BLaER1 (cell line): ENCODE measurements around the gene DNAJA3.

Experiments used
- H3K27ac ChIP-seq: shearing (Covaris generic); formaldehyde crosslinking; 2 replicates; pipeline ENCODE4 v1.8.1; 2022
- H3K27me3 ChIP-seq: shearing (Covaris generic); formaldehyde crosslinking; 2 replicates; pipeline ENCODE4 v1.8.1; 2022
- H3K36me3 ChIP-seq: shearing (Covaris generic); formaldehyde crosslinking; 2 replicates; pipeline ENCODE4 v1.8.1; 2022
- H3K4me1 ChIP-seq: shearing (Covaris generic); formaldehyde crosslinking; 2 replicates; pipeline ENCODE4 v1.8.1; 2022
- H3K4me2 ChIP-seq: shearing (Covaris generic); formaldehyde crosslinking; 2 replicates; pipeline ENCODE4 v1.8.1; 2022
- H3K4me3 ChIP-seq: shearing (Covaris generic); formaldehyde crosslinking; 2 replicates; pipeline ENCODE4 v1.8.1; 2022
- H3K9ac ChIP-seq: shearing (Covaris generic); formaldehyde crosslinking; 2 replicates; pipeline ENCODE4 v1.8.1; 2022
- H3K9me3 ChIP-seq: shearing (Covaris generic); formaldehyde crosslinking; 2 replicates; pipeline ENCODE4 v1.8.1; 2022
- H4K20me1 ChIP-seq: shearing (Covaris generic); formaldehyde crosslinking; 2 replicates; pipeline ENCODE4 v1.8.1; 2022
- Cebpa-rat ChIP-seq: shearing (Covaris generic); IDR thresholded peaks from 2 replicates; pipeline ENCODE4 v1.8.1; 2022

DNAJA3 gene

GRCh38 chr16:4454623-4455022 is 29.0 kb downstream of the DNAJA3 start:
- Histone ChIP-seq H3K9ac (no peak overlapping the region), H3K4me1 (peaks cover 22% of the 10 kb centered on the region), H3K27me3 (no peaks in the 10 kb centered on the region), H3K9me3 (no peaks in the 10 kb centered on the region), H3K36me3 (peaks cover 100% of the 10 kb centered on the region), H3K27ac (no peak overlapping the region), H3K4me2 (no peak overlapping the region), H4K20me1 (peaks cover 87% of the 10 kb centered on the region), H3K4me3 (no peak overlapping the region)
- TF ChIP-seq Cebpa-rat = no peak

DNA sequence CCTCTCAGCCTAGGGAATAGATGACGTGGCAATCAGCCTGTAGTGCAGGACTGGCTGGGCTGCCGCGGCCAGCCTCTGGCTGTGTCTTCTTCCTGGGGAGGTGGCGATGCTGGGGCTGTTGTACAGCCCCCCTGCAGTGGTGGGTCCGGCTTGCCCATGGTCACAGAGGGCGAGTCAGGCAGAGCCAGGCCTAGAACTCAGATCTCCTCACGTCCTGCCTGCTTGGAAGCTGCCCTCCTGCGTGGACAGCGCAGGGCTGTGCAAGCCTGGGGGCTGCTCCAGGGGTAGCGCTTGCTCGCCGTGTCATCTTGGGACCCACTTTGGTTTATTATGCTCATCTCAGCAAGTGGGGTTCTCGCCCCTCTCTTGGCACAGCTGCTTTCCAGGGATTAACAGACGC is 29.4 kb downstream of the DNAJA3 start:
- Histone ChIP-seq H3K27ac (no peak overlapping the region), H3K36me3 (peaks cover 100% of the 10 kb centered on the region), H3K9ac (no peak overlapping the region), H3K9me3 (no peaks in the 10 kb centered on the region), H4K20me1 (peaks cover 82% of the 10 kb centered on the region), H3K4me1 (peaks cover 24% of the 10 kb centered on the region), H3K4me2 (no peak overlapping the region), H3K27me3 (no peaks in the 10 kb centered on the region), H3K4me3 (no peak overlapping the region)
- TF ChIP-seq Cebpa-rat = no peak

GRCh38 chr16:4455951-4456350 is 30.3 kb downstream of the DNAJA3 start:
- no peak overlapping the region for H3K4me2 ChIP-seq
- H3K9me3 ChIP-seq = no peaks in the 10 kb centered on the region
- H3K27ac ChIP-seq = 0 out of 2 replicates have a peak overlapping the region, but pooled peaks have one; percentile 16
- peaks cover 73% of the 10 kb centered on the region for H4K20me1 ChIP-seq
- no peak for TF ChIP-seq Cebpa-rat
- H3K4me1 ChIP-seq = peaks cover 24% of the 10 kb centered on the region
- no peak overlapping the region for H3K9ac ChIP-seq
- H3K36me3 ChIP-seq = peaks cover 100% of the 10 kb centered on the region
- H3K27me3 ChIP-seq = no peaks in the 10 kb centered on the region
- H3K4me3 ChIP-seq = no peak overlapping the region

- no peak overlapping the region for H3K4me3 ChIP-seq
- H3K36me3 ChIP-seq = peaks cover 100% of the 10 kb centered on the region
- no peak overlapping the region for H3K27ac ChIP-seq
- H3K9me3 ChIP-seq = no peaks in the 10 kb centered on the region
- no peak overlapping the region for H3K4me2 ChIP-seq
- H3K4me1 ChIP-seq = peaks cover 15% of the 10 kb centered on the region
- no peaks in the 10 kb centered on the region for H3K27me3 ChIP-seq
- H4K20me1 ChIP-seq = peaks cover 47% of the 10 kb centered on the region
- H3K9ac ChIP-seq = no peak overlapping the region
- TF ChIP-seq Cebpa-rat = no peak
Measured at GRCh38 chr16:4460936-4461249, 35.2 kb downstream of the DNAJA3 start.

DNA sequence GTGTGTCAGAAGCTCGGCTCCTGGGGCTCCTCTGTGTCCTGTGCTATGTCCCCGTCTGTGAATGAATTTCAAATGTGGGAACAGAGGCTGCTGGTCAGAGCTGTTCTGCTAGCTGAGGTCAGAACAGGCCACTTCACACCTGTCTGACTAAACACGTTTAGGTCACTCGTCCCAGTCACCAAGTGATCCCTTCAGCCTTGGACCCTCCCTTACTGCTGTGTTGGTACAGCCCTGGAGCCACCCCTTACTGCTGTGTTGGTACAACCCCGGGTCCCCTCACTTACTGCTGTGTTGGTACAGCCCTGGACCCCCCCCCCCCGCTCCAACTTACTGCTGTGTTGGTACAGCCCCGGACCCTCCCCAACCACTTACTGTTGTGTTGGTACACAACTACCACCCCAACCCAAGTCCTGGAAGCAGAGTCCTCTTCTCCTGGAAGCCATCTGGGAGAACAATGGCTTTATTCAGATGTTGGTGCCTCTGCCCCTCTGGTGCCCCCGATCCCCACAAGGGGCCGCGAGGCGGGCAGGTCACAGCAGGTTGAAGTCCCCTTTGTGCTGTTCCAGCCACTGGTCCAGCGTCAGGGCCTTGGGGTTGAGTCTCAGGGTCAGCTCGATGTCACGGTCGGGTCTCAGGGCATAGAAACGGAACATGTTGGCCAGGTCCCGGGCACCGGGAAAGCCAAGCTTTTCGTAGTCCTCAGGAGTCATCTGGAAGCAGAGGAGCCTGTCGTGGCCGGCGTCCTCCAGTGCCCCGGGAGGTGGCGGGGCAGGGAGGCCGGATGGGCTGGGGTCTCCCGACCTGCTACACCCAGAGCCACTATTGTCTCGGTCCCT is 35.8 kb downstream of the DNAJA3 start:
- no peak overlapping the region for H3K9ac ChIP-seq
- no peaks in the 10 kb centered on the region for H3K27me3 ChIP-seq
- no peak overlapping the region for H3K4me3 ChIP-seq
- H3K4me1 ChIP-seq = peaks cover 13% of the 10 kb centered on the region
- H3K27ac ChIP-seq = no peak overlapping the region
- peaks cover 100% of the 10 kb centered on the region for H3K36me3 ChIP-seq
- H3K9me3 ChIP-seq = no peaks in the 10 kb centered on the region
- H3K4me2 ChIP-seq = no peak overlapping the region
- peaks cover 41% of the 10 kb centered on the region for H4K20me1 ChIP-seq
- TF ChIP-seq Cebpa-rat = no peak

- TF ChIP-seq Cebpa-rat = no peak
- Histone ChIP-seq H3K4me2 (no peak overlapping the region), H3K4me3 (no peak overlapping the region), H4K20me1 (peaks cover 21% of the 10 kb centered on the region; the same call in 1 of the 2 replicates), H3K9me3 (no peaks in the 10 kb centered on the region), H3K4me1 (peaks cover 12% of the 10 kb centered on the region), H3K9ac (0 out of 2 replicates have a peak overlapping the region, but pooled peaks have one; percentile 19), H3K36me3 (peaks cover 100% of the 10 kb centered on the region), H3K27ac (no peak overlapping the region), H3K27me3 (no peaks in the 10 kb centered on the region)
Measured at GRCh38 chr16:4463522-4464163, 38.0 kb downstream of the DNAJA3 start.

DNA sequence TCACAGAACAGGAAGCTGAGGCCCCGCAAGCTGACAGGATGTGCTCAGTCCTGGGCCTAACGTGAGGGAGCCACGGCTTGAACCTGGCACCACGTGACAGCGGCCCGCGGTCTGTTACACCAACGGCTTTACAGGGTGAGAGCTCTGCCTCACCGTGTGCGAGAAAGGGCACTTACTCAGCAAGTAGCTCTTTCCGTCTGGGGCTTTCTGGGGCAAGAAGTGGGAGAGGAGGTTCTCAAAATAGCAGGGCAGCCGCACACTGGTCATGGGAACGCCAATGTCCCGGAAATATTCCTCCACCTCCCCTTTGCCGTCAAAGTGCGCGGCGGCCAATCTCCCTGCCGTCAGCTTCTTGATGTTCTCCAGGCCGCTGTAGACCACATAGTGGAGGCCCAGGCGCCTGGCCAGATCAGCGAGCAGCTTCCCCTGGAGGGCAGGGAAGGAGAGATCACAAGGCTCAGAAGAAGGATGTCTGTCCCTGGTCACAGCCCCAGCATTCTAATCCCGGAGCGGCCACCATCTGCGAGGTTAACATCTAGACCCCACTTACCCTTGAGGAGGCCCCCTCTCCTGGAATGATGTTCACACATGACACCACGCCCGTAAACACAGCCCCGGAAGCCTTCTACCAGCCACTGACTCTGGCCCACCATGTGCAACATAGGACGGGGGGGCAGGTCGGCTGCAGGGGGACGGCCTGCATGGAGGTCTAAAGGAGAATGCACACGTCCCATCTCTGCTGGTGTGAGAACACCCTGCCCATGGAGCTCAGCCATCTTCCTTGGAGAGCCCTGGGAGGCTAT is 40.5 kb downstream of the DNAJA3 start:
- no peak overlapping the region for H3K9ac ChIP-seq
- H3K4me2 ChIP-seq = no peak overlapping the region
- no peak overlapping the region for H3K27ac ChIP-seq
- H4K20me1 ChIP-seq = peaks cover 19% of the 10 kb centered on the region; the same call in 1 of the 2 replicates
- no peaks in the 10 kb centered on the region for H3K9me3 ChIP-seq
- H3K27me3 ChIP-seq = no peaks in the 10 kb centered on the region
- no peak overlapping the region for H3K4me3 ChIP-seq
- no peaks in the 10 kb centered on the region for H3K4me1 ChIP-seq
- H3K36me3 ChIP-seq = peaks cover 97% of the 10 kb centered on the region
- TF ChIP-seq Cebpa-rat = no peak

DNA sequence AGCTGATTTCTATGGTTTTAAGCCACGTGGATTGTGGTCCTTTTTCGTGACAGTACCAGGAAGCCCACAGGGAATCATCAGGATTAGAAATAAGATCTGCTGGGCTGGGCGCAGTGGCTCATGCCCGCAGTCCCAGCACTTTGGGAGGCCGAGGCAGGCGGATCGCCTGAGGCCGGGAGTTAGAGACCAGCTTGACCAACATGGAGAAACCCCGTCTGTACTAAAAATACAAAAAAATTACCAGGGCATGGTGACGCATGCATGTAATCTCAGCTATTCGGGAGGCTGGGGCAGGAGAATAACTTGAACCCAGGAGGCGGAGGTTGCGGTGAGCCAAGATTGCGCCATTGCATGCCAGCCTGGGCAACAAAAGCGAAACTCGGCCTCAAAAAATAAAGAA is 42.2 kb downstream of the DNAJA3 start:
- H3K27ac ChIP-seq = no peak overlapping the region
- no peak overlapping the region for H3K4me2 ChIP-seq
- peaks cover 82% of the 10 kb centered on the region for H3K36me3 ChIP-seq
- H3K9ac ChIP-seq = no peak overlapping the region
- peaks cover 6% of the 10 kb centered on the region for H3K4me1 ChIP-seq
- H3K9me3 ChIP-seq = no peaks in the 10 kb centered on the region
- H3K4me3 ChIP-seq = no peak overlapping the region
- peaks cover 19% of the 10 kb centered on the region; the same call in 1 of the 2 replicates for H4K20me1 ChIP-seq
- no peak for TF ChIP-seq Cebpa-rat
- H3K27me3 ChIP-seq = no peaks in the 10 kb centered on the region

GRCh38 chr16:4468972-4469371 is 43.3 kb downstream of the DNAJA3 start:
- Histone ChIP-seq H3K9me3 (no peaks in the 10 kb centered on the region), H3K27me3 (no peaks in the 10 kb centered on the region), H3K4me3 (no peak overlapping the region), H3K36me3 (peaks cover 71% of the 10 kb centered on the region), H3K9ac (no peak overlapping the region), H3K4me2 (no peak overlapping the region), H4K20me1 (0 out of 2 replicates have a peak, but pooled peaks cover 9% of the 10 kb centered on the region), H3K27ac (no peak overlapping the region), H3K4me1 (peaks cover 17% of the 10 kb centered on the region)
- TF ChIP-seq Cebpa-rat = no peak
